A673 (cell line): ENCODE data around the gene NDUFS7.

Source experiments
- EZH2 ChIP-seq: fragments of 200-600 bp; sonication (generic); IDR thresholded peaks from 2 replicates; pipeline ENCODE4 v1.6.1; 2017; ENCODE audit warnings: borderline replicate concordance, low read depth, mild to moderate bottlenecking, mixed read lengths, antibody characterized with exemption, low read length; ENCODE audit not compliant: poor library complexity, severe bottlenecking
- TF ChIP-seq, protein P1 (sequence below): fragments of 300-800, 200-600 bp; sonication (generic); conservative IDR thresholded peaks from 2 replicates; pipeline ENCODE4 v1.5.1; 2017; ENCODE audit warnings: low read depth, mild to moderate bottlenecking, antibody characterized with exemption, low read length, moderate library complexity, mixed read lengths

DNA sequence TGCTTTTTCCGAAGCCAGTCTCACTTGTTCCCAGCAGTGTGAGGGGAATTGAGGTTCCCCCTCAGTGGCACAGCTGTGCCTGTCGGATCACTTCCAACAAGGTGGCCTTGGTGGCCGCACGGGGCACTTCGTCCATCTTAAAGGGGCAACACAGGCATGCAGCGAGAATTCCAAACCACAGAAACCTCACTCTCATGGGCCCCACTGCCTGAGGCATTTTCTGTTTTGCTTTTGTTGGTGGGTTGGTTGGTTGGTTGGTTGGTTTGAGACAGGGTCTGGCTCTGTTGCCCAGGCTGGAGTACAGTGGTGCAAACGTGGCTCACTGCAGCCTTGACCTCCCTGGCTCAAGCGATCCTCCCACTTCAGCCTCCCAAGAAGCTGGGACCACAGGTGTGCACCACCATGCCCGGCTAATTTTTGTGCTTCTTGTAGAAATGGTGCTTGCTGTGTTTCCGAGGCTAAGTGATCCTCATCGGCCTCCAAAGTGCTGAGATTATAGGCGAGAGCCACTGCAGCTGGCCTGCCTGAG is 3.7 kb upstream of the NDUFS7 start:
- TF ChIP-seq, protein P1, sequence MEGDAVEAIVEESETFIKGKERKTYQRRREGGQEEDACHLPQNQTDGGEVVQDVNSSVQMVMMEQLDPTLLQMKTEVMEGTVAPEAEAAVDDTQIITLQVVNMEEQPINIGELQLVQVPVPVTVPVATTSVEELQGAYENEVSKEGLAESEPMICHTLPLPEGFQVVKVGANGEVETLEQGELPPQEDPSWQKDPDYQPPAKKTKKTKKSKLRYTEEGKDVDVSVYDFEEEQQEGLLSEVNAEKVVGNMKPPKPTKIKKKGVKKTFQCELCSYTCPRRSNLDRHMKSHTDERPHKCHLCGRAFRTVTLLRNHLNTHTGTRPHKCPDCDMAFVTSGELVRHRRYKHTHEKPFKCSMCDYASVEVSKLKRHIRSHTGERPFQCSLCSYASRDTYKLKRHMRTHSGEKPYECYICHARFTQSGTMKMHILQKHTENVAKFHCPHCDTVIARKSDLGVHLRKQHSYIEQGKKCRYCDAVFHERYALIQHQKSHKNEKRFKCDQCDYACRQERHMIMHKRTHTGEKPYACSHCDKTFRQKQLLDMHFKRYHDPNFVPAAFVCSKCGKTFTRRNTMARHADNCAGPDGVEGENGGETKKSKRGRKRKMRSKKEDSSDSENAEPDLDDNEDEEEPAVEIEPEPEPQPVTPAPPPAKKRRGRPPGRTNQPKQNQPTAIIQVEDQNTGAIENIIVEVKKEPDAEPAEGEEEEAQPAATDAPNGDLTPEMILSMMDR: no peak
- no peak for TF ChIP-seq EZH2
